RWPE1 (cell line): ENCODE measurements around the gene FLT1.

ENCODE experiments used
- CTCF ChIA-PET: fragments of 350-600 bp; sonication (Branson Sonifier 250); formaldehyde crosslinking; extraction: SDS; loops from one replicate; lab custom pipeline; 2021; lab: Yijun Ruan, JAX
- POLR2A ChIA-PET: fragments of 400-600 bp; formaldehyde crosslinking; extraction: SDS; loops from one replicate; lab custom pipeline; 2020; ENCODE audit warnings: antibody characterized with exemption; ENCODE audit not compliant: low non-redundant PET; lab: Yijun Ruan, JAX
- DNase-seq: peaks from one replicate; pipeline ENCODE4 v3.0.0; 2012; ENCODE audit warnings: low spot score
- H3K27ac ChIP-seq: fragments of 450-650 bp; 2 replicates; pipeline ENCODE4 v1.5.1; 2017
- TF ChIP-seq, protein P1 (sequence below): fragments of 450-650 bp; conservative IDR thresholded peaks from 2 replicates; pipeline ENCODE4 v1.5.1; 2017; ENCODE audit warnings: low read depth, mild to moderate bottlenecking

Gene FLT1

DNA sequence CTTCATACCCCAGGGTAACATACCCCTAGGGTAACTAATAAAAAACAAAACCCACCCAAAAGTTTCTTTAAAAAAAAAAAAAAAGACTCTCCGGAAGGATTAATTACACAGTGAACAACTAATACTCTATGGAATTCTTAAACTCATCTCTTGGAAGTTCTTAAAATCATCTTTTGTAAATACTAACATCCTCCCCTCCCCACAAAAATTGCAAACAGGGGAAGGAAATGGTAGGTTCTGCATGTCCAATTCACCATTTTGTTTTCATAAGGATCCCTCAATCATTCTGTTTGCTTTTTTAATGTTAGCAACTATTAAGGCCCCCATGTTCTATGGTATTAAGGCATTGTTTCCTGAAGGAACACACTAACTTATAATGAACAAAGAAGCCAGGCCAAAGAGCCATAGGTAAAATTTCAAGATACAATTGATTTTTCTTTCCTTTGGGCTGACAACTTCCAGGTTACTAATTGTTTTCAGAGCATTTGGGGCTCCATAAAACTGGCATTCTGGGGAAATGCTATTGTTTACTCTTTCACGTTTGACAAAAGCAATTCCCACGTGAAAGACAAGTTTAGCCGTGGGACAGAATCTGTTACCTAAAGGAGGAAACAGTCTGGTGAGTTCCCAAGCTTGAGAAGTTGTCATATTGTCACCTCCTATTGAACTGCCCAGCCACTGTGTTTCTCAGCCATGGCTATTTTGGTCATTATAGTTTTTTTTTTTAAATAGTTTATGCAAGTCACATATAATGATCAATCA is 107.0 kb downstream of the FLT1 start:
- ChIA-PET POLR2A (interaction anchor here (0.5 kb wide), 1 partner anchor 9 kb away, joined by 3 read pairs; no protein-coding TSS in a partner anchor), CTCF (no interaction called here)
- H3K27ac ChIP-seq, result no peak overlapping the region
- TF ChIP-seq, protein P1, sequence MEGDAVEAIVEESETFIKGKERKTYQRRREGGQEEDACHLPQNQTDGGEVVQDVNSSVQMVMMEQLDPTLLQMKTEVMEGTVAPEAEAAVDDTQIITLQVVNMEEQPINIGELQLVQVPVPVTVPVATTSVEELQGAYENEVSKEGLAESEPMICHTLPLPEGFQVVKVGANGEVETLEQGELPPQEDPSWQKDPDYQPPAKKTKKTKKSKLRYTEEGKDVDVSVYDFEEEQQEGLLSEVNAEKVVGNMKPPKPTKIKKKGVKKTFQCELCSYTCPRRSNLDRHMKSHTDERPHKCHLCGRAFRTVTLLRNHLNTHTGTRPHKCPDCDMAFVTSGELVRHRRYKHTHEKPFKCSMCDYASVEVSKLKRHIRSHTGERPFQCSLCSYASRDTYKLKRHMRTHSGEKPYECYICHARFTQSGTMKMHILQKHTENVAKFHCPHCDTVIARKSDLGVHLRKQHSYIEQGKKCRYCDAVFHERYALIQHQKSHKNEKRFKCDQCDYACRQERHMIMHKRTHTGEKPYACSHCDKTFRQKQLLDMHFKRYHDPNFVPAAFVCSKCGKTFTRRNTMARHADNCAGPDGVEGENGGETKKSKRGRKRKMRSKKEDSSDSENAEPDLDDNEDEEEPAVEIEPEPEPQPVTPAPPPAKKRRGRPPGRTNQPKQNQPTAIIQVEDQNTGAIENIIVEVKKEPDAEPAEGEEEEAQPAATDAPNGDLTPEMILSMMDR, result no peak
- DNase-seq, result no peak

DNA sequence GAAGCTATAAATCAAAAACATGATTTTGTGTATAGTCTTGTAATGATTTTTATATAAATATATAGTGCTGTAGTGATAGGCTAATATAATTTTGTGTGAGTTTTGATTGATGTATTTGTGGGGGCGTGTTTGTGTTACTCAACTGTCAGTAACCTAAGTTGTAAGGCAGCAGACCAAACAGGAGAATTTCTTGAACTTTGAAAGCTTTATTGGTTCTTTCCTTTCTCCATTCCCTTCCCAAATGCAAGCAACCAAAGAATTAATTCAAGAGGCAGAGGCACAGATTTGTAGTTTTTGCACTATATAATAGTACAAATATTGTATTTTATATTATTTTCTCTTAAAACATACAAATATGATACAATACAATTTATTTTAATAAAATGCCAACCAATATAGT is 109.6 kb downstream of the FLT1 start:
- ChIA-PET POLR2A (no interaction called here), CTCF (interaction anchor here (0.6 kb wide), 1 partner anchor 337 kb away, joined by 5 read pairs; no protein-coding TSS in a partner anchor)
- TF ChIP-seq, protein P1, result no peak
- no peak overlapping the region for H3K27ac ChIP-seq
- DNase-seq, result no peak

DNA sequence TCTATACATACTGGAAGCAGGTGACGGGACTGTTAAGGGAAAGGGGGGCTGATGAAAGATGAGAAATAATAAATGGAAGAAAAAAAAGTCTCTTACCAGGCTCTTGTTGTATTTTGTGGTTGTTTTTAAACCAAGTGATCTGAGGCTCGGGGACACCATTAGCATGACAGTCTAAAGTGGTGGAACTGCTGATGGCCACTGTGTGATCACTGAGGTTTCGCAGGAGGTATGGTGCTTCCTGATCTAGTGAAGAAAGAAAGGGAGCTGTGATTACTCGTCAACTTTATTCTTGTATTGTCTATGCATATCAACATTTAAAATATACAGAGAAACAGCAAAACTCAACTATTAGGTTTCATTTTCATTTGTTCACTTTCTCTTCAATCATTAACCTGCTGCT is 110.1 kb downstream of the FLT1 start:
- TF ChIP-seq, protein P1, result no peak
- no peak for DNase-seq
- no peak overlapping the region for H3K27ac ChIP-seq
- ChIA-PET POLR2A (no interaction called here), CTCF (interaction anchor here (0.6 kb wide), 1 partner anchor 672 kb away, joined by 3 read pairs; no protein-coding TSS in a partner anchor)

DNA sequence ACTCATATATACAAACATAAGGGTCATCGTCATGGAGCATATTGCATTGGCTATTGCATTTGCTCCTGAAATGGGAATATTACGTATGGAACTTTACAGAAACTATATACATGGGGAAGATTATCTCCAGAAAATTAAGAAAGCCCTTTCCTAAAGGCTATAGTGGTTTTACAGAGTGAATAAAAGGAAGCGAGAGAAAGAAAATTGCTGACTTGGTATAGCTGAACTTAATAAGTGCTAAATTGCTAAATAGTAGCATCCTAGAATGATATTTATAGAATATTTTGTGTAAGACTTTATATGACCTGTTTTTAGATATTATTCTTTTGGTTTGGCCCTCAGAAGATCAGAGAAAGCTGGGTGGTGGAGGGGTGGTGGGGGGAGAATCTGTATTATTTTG is 114.6 kb downstream of the FLT1 start:
- no peak for DNase-seq
- POLR2A ChIA-PET, result no interaction called here
- CTCF ChIA-PET, result no interaction called here
- H3K27ac ChIP-seq, result no peak overlapping the region
- TF ChIP-seq, protein P1, result no peak

DNA sequence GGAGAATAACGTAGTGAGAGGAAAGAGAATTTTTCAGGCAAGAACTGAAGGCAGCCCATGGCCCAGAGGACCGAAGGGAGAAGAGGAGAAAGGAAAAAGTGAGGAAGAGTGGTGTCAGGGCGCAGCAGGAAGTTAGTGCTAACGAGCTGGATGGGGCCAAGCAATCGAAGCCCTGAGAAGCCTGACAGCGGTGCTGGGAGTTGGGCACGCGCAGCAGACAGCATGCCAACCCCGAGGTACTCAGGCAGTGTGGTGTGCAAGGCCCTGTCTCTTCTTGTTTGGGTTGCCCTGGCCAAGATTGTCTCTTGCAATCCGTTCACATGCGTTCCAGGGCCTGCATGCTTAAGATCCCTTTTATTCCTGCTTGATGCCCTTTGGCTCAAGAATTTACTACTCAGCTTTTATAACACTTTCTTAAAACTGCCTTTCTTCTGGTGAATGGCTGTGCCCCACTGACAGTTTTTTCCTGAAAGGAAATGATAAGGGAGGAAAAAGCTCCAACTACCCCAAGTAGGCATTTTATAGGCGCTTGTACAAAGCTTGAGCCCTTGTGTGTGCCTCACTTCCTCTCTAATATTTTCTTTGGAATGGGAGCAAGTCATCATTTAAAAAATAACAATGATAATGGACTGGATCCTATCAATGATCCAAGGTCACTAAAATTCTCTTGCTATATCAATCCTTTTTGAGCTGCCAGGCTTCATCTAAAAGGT is 115.4 kb downstream of the FLT1 start:
- ChIA-PET POLR2A (no interaction called here), CTCF (interaction anchor here (0.7 kb wide), 1 partner anchor 211 kb away, joined by 5 read pairs; no protein-coding TSS in a partner anchor)
- TF ChIP-seq, protein P1, result no peak
- no peak for DNase-seq
- no peak overlapping the region for H3K27ac ChIP-seq

DNA sequence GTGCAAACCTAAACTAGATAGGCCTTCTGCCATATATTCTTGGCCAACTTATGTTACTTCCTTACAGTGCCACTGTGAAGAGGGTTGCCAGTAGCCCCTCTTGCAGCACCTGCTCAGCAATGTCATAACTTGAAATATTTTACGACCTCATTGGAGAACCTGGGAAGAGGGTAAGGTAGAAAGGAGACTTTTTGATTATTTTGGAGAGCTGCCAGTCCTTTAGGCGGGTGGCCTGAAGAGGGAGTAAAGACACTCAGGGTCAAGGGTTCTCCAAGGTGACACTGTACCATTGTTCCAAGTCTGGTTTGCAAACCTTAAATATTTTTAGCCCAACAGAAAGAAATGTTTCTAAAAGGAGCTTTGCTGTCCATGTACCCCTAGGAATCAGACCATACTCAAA is 118.3 kb downstream of the FLT1 start:
- ChIA-PET CTCF (no interaction called here), POLR2A (no interaction called here)
- no peak for DNase-seq
- no peak overlapping the region for H3K27ac ChIP-seq
- TF ChIP-seq, protein P1, result no peak
